Iris pigment epithelial cell (primary cell): Measurements from ENCODE around the gene CNTN4.
A peak's percentile ranks its signal among the peaks of the same experiment; 100 is the strongest.
"Not testable (repeated sequence)": the region's sequence is repeated elsewhere in the genome, so short reads cannot be mapped to it uniquely, and the experiment has no call there.

Source experiments
- DNase-seq: peaks from one replicate; pipeline ENCODE4 v3.0.0-alpha.2; 2011; ENCODE audit warnings: low read depth

The CNTN4 gene

DNA sequence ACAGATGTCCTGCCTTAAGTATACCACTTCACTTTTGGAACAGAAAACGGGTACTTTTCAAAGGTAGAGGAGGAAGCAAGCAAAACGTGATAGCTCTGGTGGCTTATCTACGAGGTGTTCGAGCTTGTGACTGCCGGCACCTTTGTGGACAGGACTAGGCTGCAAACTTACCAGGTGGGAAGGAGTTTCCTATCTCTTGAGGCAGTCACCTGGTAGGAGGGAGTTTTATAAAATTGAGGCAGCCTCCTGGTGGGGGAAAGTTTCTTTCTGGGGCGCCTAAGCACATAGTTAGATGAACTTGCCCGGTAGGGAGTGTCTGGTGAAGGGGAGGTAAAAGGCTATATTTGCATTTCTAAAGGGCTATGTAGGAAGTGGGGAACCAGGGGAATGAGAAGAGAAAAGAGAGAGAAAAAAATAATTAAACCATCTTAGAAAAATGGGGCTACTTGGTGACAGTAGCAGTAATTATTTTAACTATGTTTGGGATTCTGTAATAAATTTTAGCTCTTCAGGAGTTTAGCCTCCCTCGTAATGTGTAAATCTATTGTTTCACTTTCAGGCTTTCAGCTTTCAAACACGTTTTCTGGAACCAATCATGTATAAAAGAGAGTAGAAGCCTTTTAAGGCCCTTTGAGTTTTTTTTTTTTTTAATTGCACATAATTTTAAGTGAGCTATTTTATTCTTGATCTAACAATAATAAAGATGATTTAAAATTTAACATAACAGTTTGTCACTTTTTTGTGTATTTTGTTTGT is 880.5 kb downstream of the CNTN4 start:
- DNase-seq: no peak

DNA sequence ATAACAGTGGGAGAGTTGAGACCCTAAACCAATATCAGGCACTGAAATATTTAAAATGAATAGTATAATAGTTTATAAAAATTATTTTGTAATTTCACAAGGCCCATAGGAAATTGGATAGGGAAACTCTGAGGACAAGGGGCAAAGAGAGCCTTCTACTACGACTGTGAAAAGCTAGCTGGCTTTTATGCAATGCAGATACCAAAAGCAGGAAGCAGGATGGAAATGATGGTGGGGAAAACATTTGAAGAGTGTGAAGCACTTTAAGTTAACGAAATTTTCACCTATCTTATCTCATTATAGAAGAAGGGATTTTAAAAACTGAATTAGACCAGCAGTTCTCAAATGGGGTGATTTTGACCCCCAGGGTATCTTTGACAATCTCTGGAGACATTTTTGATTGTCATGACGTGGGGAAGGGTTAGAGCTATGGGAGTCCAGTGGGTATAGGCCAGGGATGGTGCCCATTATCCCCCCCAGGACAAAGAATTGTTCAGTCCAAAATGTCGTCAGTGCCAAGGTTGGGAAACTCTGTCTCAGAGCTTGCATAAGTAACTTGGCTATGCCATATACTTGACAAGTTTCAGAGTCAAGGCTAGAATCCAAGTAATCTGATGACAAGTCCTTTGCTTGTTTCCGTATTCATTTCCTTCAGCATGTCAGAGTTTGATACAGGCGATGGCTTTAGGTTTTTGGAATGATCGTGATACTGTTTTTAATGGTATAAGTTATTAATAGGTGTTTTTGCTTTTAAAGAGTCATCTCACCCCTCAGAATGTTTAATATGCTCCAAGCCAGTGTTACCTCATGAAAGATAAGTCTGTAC is 885.6 kb downstream of the CNTN4 start:
- no peak for DNase-seq

DNA sequence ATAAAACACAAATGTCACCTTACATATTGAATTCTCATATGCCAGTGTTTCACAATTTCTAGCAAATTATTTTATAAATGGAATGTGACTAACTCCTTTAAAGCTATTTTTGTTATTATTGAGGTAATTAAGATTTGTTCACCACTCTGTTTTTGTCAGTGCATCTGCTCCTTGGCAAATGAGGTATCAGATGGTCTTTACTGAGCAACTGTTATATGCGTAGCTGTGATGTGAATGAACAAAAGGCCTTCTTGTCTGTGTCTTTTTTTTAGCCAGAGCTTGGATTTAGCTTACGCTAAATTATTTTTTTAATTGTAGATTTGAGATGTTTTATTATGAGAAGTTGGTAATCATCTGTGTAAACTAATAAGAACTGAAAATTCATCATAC is 886.2 kb downstream of the CNTN4 start:
- no peak for DNase-seq

DNA sequence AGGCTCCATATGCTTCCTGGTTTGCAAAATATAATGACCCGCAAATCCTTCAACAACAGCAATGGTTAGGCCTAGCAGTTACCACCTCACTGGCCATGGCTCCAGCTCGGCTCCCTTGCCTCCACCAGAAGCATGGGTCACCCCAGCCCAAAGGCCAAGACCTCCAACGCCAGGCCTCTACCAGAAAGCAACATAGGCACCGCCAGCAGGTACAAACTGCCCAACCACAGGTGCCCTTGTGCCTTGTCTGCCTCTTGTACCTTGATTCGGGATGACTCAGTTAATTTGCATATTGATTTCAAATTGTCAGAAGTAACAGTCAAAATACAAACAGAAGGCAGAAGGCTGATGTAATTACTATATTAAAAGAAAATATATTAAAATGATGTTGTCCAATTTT is 886.8 kb downstream of the CNTN4 start:
- DNase-seq: no peak

DNA sequence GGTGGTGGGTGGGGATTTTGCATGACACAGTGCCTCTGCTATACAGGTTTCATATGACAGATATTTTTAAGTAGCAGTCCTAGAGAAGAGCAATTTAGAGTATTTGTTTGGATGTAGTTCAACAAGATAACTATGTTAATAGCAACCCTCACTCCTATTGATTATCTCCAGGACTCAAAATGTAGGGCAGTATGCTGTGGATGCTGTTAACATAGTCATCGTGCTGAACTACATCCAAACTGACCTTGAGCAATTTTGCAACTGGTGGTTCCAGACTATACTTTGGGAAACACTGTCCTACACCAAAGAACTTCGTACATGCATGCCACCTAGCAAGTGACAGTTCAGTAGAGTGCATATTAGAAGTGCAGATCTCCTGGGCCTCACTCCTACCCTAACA is 893.9 kb downstream of the CNTN4 start:
- DNase-seq: no peak

DNA sequence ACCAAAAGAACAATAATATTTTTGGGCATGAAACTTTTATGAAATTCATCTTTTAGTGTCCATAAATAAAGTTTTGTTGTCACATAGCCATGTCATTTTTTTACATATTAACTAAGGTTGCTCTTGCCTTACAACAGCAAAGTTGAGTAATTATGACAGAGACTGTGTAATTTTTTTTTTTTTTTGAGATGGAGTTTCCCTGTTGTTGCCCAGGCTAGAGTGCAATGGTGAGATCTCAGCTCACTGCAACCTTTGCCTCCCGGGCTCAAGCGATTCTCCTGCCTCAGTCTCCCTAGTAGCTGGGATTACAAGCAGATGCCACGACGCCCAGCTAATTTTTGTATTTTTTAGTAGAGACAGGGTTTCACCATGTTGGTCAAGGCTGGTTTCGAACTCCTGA is 894.5 kb downstream of the CNTN4 start:
- DNase-seq: not testable (repeated sequence)

DNA sequence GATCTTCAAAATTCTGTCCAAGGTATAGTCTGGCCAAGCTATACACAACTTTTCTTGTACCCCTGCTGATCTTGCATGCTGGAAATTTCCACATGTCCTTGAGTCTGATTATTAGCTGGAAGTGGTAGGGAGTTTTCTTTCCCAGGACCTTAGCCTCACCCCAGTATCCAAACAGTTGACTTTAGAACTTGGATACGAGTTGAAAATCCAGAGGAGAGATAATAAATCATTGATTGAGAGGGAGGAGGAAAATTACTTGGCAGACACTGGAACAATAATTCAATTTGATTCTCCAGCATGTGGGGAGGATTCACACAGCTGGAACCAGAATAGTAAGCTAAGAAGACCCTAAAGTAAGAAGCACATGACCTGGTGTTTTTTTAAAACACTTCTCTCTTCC is 895.1 kb downstream of the CNTN4 start:
- no peak for DNase-seq

DNA sequence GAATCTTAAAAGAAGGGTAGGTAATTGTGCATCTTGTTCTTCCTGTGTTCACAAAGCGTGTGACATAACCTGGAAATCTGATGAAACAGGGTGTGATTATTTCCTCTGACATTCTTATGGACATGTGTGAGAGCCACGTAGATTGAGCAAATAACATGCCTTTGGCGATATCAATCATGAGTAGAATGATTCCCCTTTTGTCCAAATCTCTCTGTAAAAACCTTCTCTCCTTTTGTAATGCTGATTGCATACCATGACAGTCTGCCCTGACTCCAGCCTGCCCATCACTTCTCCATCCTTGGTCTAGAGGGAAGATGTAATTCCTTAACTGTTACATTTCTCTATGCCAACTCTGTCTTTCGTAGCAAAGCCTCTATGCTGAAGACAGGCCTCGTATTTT is 896.5 kb downstream of the CNTN4 start:
- DNase-seq: no peak

DNA sequence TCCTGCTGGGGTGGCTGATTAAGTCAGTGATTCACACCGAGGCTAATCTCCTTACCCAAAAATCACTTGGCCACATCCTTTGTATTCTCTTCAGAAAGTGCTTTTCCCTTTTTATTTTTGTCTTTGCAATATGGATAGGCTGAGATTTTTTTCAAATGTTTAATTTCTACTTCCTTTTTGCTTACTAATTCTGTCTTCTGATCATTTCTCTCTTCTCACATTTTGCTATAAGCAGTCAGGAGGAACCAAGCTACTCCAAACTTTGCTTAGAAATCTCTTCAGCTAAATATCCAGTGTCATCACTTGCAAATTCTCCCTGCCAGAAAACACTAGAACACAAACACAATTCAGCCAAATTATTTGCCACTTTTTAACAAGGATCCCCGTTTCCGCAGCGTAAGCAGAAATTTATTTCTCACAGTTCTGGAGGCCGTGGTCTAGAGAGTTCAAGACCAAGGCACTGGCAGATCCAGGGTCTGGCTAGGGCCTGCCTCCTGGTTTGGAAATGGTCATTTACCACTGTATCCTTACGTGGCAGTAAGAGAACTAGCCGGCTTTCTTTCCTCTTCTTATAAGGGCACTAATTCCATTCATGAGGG is 906.6 kb downstream of the CNTN4 start:
- no peak for DNase-seq

DNA sequence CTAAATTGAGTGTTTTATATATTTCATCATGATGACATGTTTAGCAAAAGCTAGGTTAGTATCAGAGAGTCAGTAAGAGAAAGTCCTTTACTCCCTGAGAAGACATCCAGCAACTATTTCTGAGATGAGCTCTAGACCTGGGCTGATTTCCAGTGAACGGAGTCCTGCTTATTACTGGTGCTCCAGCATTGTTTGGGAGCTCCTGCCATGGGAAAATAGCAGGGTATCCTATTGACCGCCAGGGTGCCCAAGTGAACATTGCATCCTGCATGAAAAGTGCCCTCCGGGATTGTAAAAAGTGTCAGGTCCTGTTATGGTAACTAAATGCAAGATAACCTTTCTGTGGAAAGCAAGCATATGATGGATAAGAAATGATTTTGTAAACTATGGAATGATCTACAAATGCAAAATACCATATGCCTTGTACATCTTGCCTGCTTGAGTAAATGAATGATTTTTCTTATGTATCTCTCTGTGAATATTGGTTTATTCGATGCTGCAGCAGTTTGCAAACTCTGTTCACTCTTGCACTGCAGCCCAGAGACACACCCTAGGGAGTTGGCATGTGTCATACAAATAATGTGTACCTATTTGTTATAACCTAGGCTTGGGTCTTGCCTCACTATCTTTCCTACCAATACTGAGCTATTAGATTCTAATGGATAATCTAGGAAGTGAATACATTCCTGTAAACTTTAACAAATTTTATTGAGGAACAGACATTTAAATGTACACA is 914.8 kb downstream of the CNTN4 start:
- DNase-seq: no peak

DNA sequence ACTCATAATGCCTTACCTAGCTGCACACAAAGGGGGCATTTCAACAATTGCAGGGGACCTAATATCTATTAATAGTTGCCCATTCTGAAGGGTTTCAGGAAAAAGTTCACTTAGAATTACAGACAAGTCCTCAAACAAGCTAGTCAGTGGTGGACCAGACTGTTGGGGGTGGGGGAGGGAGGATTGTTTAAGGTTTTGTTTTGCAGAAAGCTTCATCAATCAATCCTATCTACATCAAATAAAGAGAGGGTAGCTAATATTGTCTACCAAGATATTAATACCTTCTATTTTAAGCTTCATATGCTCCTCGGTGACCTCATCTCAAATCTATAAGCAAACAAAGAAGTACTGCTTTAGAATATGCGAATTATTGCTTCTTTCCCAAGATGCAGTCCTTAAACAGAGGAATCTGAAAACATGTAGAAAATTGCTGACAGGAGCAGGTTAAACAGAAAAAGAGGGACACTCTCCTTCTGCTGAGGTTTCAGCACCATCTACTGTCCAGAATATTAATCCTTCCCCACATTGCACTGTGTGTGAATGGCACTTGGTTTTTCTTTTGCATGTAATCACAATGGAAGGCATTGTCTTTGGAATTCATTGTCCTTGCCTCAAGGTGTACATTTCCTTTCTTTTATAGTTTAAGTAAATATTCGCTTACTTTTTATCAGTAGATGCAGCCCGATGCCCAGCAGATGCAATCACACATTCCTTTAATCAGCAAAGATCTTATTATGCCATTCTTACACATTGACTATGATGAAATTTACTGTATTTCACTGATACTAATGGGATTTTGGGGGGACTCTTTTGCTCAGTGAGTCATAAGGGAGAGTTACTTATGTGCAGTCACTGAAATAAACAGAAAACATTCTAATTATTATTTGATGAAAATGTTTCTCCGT is 916.8 kb downstream of the CNTN4 start:
- peak; percentile 7 for DNase-seq

DNA sequence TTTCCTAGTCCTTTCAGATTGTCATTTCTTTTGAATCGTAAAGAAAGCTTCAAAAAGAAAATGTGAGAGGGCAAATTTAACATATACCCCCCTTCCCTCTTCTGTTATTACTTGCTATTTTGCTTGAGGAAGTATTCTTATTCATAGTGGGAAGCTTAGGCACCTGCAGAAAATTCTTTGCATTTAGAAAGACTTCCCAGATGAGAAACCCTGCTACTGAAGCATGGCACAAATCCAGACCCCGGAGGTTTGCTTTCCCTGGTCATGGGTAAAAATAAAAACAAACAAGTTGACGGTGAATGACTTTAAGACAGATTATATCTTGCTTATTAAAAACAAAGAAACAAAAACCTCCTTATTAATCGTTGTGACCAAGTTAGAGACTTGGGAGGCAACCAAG is 917.6 kb downstream of the CNTN4 start:
- DNase-seq: no peak

DNA sequence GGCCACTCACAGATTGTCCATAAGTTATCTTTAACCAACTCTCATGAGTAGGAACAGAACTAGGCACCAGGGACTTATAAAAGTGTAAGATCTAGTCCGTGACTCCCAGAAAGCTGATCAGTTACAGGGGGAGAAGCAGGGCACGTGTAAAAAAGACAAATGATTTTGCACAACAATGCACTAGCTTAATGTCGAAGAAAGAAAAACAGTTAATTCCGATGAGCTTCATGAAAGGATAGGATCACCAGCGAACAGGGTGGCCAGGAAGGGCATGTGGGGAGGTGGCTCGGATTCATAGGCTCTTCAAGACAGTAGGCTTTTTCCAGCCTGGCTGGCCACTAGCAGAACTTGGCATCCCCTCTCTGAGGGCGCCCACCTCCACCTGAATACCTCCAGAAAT is 921.5 kb downstream of the CNTN4 start:
- DNase-seq: no peak

DNA sequence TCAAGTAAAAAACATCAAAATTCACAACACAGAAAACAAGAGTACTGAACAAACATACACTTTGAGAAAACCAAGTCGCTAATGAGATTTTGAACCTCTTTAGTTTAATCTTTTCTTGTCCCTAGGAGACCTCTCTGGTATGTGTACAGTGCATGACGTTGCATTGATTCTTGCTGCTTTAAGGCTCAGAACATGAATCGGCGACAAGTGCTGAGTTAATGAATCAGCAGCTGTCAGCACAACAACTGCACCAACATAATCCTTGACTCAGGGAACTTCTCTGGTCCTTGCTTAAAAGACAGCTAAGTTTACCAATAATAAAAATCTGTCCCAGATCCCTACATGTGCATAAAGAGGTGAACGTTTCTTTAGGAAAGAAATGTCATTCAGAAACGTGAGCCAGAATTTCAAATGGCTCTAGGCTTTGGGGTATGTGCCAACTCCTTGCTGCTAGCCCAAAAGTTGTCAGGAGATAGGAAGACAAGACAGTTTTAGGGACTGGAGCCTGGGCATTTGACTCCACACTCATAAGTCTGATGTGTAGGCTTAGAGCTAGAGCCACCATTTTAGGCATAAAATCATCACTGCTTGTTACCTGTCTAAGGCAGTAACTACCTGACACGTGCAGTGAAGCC is 924.6 kb downstream of the CNTN4 start:
- DNase-seq: no peak

DNA sequence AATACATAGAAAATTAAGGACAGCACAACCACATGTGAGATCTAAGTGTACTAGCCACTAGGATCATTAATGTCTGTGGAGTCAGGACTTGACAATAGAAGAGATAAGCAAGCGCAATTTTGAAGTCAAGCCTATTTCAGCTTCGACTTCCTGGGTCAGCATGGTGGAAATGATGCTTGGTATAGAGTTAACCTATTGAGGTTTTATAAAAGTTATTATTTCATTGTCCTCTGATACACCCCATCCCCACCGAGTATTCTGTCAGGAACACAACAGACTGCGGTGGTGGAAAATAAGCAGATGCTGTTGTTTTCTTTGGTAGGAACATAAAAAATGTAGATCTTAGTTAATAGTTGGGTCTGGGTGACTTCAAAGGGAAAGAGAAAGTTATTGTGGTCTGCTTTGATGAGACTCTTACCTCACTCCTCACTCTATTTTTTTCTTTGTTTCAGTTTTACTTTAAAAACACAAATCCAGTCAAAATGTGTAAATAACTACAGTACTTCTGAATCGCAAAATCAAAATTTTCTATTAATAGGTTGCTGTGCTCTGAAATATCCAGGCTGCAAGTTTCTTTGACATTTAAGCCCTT is 929.4 kb downstream of the CNTN4 start:
- DNase-seq: no peak

DNA sequence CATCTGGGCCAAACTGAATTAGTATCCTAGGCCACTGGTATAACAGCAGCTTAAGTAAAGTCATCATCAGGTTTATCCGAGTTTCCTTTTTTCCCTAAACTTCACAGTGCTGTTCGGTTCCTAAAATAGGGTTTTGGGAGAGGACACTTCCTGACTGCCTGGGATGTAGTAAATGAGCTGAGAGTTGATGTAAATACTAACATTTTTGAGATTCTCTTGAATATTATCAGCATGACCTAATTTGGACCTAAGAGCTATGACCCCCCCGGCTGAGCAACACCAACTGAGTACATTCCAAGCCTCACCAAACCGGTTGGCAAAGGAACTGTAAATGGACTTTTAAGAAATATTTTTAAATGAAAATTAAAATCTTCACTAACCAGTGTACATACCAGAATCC is 932.7 kb downstream of the CNTN4 start:
- DNase-seq: peak; percentile 3

DNA sequence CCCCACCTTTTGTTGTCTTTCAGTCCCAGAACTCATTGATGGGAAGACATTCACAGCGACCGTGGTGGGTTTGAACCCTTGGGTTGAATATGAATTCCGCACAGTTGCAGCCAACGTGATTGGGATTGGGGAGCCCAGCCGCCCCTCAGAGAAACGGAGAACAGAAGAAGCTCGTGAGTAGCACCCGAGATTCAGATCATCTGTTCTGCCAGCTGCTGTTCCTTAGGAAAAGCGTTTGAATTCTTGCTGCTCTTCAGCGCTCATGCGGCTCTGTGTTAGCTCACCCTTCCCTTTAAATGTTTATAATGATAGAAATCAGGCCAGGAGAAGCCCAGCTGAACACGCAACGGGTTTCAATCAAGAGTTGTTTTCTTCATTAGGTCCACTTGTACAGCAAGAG is 938.5 kb downstream of the CNTN4 start:
- no peak for DNase-seq

DNA sequence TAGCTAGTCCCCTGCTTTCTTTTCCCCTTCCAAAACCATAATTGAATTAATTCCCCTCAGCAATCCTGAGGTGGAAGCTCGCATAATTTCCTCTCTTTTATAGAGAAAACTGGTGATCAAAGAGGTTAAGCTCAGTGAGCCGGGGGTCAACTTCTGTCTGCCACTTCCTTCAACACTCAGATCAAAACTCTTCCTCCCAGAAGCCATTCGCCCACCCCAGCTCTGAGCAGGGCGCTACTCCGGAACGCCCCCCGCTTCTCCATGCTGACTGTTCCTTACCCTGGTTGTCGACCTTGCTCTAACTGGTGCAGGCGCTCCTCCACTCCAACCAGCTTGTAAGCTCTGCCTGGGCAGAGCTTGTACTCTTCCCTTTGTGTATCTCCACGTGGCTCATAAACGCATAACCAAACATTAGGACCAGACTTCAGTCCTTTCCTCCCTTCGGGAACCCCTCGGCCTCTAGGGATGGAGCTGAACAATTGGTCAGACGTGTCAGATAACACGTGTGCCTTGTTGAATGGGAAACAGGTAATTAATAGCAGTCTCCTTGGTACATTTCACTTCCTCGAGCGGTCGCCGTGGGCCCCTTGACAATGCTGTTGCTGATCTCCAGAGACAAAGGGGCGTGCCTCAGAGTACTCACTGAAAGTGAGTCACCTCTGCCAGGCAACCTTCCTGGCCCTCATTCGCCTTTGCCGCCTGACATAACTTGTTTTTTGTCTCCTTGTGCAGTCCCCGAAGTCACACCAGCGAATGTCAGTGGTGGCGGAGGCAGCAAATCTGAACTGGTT is 939.7 kb downstream of the CNTN4 start:
- DNase-seq: no peak

DNA sequence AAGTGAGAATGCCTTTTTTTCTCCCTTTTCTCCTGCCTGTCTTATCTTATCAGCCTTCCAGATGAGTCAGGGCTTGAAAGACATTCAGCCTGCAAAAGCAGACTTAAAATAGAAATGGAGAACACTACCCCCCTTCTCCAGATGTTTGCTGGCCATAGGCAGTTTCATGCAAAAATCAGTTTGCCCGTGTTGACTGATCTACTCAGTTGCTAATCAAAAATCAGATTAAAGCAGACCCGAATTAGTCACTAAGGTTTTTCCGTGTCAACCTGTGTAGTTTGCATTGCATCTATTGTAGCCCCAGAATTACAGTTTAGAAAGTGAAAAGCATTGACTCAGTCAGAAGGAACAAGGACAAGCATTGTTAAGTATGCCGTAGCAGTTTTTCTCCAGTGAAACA is 955.3 kb downstream of the CNTN4 start:
- no peak for DNase-seq

DNA sequence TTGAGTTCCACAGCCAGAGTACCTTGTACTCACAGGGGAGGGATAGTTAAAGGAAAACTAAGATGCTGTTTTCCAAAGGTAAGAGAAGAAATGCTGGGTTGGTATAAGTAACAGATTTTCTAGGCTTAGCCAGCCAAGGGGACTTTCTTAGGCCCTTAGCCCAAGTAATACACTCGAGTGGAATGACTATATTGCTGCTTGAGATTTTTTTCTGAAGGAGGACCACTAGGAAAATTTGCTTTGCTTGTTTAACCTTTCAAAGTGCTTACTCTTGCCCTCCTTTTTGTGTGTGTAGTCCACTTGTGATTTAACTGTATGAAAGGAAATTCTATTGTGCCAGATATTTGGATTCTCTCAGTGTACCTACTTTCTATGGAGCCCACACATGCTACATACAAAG is 961.0 kb downstream of the CNTN4 start:
- no peak for DNase-seq
